Muscle of leg (tissue), 11 donors: ENCODE data around the gene ELAVL3. TPM values are rescaled to one million over a fixed set of nuclear protein-coding genes. Genes with fewer than 3 reads are reported as not detected.
A peak's percentile ranks its signal among the peaks of the same experiment; 100 is the strongest.
"Not testable (repeated sequence)": the region's sequence is repeated elsewhere in the genome, so short reads cannot be mapped to it uniquely, and the experiment has no call there.

Experiments used
- DNase-seq: peaks from one replicate; pipeline ENCODE4 v3.0.0; 2013
- H3K27ac ChIP-seq: one replicate; pipeline ENCODE4 v1.5.1; 2013; ENCODE audit warnings: mild to moderate bottlenecking, low read length, control low read depth
- H3K27me3 ChIP-seq: one replicate; pipeline ENCODE4 v1.6.1; 2013; ENCODE audit warnings: low read length; ENCODE audit not compliant: control insufficient read depth, insufficient read depth
- H3K36me3 ChIP-seq: one replicate; pipeline ENCODE4 v1.6.1; 2013; ENCODE audit warnings: low read length; ENCODE audit not compliant: control insufficient read depth, insufficient read depth
- H3K4me1 ChIP-seq: one replicate; pipeline ENCODE4 v1.6.1; 2013; ENCODE audit warnings: low read length; ENCODE audit not compliant: control insufficient read depth, insufficient read depth
- H3K4me3 ChIP-seq: one replicate; pipeline ENCODE4 v1.5.1; 2013; ENCODE audit warnings: low read length, control low read depth
- H3K9me3 ChIP-seq: replicated peaks from 2 replicates; pipeline ENCODE4 v1.6.1; 2013; ENCODE audit warnings: low read depth, low read length; ENCODE audit not compliant: control insufficient read depth
- WGBS: methylation state at CpG from one replicate; pipeline ENCODE4 v1.1.5; 2013; ENCODE audit warnings: missing lambda C conversion rate; ENCODE audit not compliant: insufficient coverage; 5-methylcytosine and 5-hydroxymethylcytosine counted together
- polyA plus RNA-seq, 8 donors: library from polyadenylated mRNA; unstranded; fragments of 120-200 nt; gene quantifications; one replicate each; pipeline versions ENCODE4 v1.2.1 to v1.2.3, GENCODE V29; 2013; ENCODE audit warnings: inconsistent platforms in 1 of 8, low replicate concordance in 1 of 8; ENCODE audit not compliant: insufficient read length in 8 of 8, insufficient read depth in 1 of 8
- total RNA-seq: library from RNA; stranded (reverse); fragments of 120-200 nt; gene quantifications from one replicate; pipeline ENCODE4 v1.2.4, GENCODE V29; 2013

The ELAVL3 gene
- total and polyA plus RNA-seq, 9 donors = 0.05 to 0.16 (median 0.09) TPM; not detected in 2

- H3K4me1 ChIP-seq, H3K27me3 ChIP-seq: not testable (repeated sequence)
These were observed 21.9 kb downstream of the ELAVL3 start for GRCh38 chr19:11458912-11459311.

DNA sequence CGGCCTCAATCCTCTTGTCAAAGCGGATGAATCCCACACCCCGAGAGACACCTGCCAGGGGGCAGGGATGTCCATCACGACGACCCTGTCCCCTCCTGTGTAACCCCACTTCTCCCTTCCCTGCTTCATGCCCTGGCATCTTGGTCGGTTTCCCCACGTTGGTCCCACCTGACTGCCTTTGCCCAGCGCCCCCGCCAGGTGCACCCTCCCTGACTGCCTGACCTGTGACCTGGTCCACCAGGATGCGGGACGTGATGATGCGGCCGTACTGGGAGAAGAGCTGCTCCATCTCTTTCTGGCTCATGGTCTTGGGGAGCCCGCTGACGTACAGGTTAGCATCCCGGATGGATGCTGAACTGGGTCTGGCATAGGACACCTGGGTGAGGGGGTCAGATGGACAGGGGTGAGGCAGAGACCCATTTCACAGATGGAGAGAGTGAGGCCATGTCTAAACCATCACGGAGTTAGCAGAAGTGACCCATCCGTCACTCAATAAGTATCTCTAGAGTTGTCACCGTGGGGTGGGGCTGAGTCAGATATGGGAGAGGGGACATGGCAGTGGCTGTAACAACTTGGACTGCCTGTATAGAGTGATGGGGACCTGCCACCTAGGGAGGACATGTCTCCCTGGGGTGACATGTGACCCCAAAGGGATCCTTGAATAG is 22.5 kb downstream of the ELAVL3 start:
- WGBS = 82% methylated on average over 16 of the region's 19 CpGs
- no peak for DNase-seq

More at GRCh38 chr19:11458912-11459311, 21.9 kb downstream of the ELAVL3 start:
- H3K27ac ChIP-seq, H3K9me3 ChIP-seq, H3K4me3 ChIP-seq, DNase-seq, H3K36me3 ChIP-seq: not testable (repeated sequence)
- 90% methylated on average over 4 of the region's 11 CpGs for WGBS

DNA sequence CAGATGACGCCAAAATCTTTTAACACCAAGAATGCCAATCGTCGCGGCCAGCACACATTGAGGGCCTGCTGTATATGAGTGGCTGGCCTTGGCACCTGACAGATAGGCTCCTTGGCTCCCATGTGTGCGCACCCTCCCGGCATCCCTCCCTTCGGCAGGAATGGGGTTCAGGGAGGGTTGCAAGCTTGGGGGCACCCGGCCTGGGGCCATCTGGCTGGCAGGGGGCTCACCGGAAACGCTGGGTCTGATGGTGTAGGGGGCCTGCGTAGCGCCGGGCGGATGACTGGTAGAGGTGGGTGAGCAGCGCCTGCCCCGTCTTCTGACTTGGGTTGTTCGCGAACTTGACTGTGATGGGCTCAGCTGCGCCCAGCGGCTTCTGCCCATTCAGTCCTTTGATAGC is 23.0 kb downstream of the ELAVL3 start:
- WGBS = 82% methylated on average over 16 of the region's 20 CpGs
- no peak for DNase-seq
- no peaks in the 10 kb centered on the region for H3K9me3 ChIP-seq
- H3K27ac ChIP-seq = no peak overlapping the region
- no peaks in the 10 kb centered on the region for H3K4me1 ChIP-seq
- H3K36me3 ChIP-seq = no peaks in the 10 kb centered on the region
- H3K27me3 ChIP-seq = peaks cover 2% of the 10 kb centered on the region
- no peak overlapping the region for H3K4me3 ChIP-seq

More for the DNA sequence above, 22.5 kb downstream of the ELAVL3 start:
- Histone ChIP-seq H3K4me1 (no peaks in the 10 kb centered on the region), H3K27me3 (peaks cover 2% of the 10 kb centered on the region), H3K27ac (no peak overlapping the region), H3K36me3 (no peaks in the 10 kb centered on the region), H3K4me3 (no peak overlapping the region), H3K9me3 (no peaks in the 10 kb centered on the region)

DNA sequence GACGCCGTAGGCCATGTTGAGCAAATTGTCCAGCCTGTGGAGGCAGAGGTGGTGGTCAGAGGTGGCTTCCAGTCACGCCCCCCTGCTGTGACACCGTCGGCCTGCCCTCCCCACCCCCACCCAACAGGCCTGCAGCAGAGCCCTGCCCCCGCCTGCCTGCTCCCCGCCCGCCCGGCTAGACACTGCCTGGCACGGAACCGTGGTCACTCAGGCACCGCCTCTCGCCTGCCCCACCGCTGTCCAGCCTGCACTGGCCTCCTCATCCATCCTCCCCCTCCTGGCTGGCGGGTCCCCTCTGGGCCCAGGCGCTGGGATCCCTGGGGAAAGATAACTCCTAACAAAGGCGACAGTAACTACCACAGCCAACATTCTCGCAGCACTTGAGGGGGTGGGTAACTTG is 23.7 kb downstream of the ELAVL3 start:
- no peaks in the 10 kb centered on the region for H3K9me3 ChIP-seq
- 15% methylated on average over 9 of the region's 18 CpGs for WGBS
- no peak overlapping the region for H3K27ac ChIP-seq
- no peak overlapping the region for H3K4me3 ChIP-seq
- H3K27me3 ChIP-seq = peaks cover 2% of the 10 kb centered on the region
- H3K4me1 ChIP-seq = no peaks in the 10 kb centered on the region
- no peak for DNase-seq
- H3K36me3 ChIP-seq = no peaks in the 10 kb centered on the region

GRCh38 chr19:11456659-11457058 is 24.2 kb downstream of the ELAVL3 start:
- Histone ChIP-seq H3K36me3 (no peaks in the 10 kb centered on the region), H3K27me3 (peaks cover 2% of the 10 kb centered on the region), H3K9me3 (no peaks in the 10 kb centered on the region), H3K4me1 (peaks cover 3% of the 10 kb centered on the region), H3K27ac (no peak overlapping the region), H3K4me3 (no peak overlapping the region)
- WGBS = 91% methylated on average over 5 of the region's 7 CpGs
- no peak for DNase-seq

- not testable (repeated sequence) for DNase-seq, H3K4me1 ChIP-seq, H3K27ac ChIP-seq, H3K4me3 ChIP-seq, H3K36me3 ChIP-seq, H3K9me3 ChIP-seq, H3K27me3 ChIP-seq
- no CpG with 5 or more reads among the region's 9 CpGs for WGBS
These were observed 25.7 kb downstream of the ELAVL3 start for GRCh38 chr19:11455233-11455554.

DNA sequence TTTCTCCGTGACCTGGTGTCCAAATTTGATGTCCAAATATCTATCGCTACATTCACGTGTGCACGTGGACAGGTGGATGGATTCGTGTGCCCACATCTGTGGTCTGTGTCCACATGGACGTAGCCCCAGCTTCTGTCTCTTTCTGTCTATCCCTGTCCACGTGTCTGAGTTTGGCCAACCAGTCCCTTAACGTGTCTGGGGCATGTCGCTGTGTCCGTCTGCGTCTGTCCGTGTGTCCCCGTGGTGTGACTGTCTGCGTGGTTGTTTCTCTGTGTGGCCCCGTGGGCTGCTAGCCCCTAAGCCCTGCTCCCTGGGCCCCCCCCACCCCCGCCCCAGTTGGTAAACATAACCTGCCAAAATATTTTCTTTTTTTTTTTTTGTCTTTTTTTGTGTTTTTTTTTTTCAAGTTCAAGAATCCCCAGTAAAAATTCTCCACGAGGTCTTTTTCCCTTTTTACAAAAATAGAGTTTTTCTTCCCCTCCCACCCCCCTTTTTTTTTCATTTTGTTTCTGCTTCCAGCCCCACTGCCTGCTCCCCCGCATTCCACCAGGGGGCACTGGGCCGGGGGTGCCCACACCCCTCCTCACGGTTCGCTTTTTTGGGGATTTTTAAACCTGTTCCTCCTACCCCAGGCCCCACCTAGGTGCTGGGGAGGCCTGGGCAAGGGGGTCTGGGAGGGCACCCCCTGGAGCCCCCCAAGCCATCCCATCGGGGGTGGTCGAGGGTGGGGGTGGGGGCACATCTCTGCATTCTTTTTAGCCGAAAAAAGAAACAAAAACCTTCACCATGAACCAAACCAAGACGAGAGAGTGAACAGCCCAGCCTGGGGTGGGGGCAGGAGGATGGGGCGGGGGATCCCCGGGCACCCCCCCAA is 27.1 kb downstream of the ELAVL3 start:
- peaks cover 2% of the 10 kb centered on the region for H3K27me3 ChIP-seq
- H3K9me3 ChIP-seq = no peaks in the 10 kb centered on the region
- H3K4me3 ChIP-seq = no peak overlapping the region
- H3K36me3 ChIP-seq = peaks cover 13% of the 10 kb centered on the region
- peaks cover 6% of the 10 kb centered on the region for H3K4me1 ChIP-seq
- no peak for DNase-seq
- 63% methylated on average over 14 of the region's 27 CpGs for WGBS
- no peak overlapping the region for H3K27ac ChIP-seq

DNA sequence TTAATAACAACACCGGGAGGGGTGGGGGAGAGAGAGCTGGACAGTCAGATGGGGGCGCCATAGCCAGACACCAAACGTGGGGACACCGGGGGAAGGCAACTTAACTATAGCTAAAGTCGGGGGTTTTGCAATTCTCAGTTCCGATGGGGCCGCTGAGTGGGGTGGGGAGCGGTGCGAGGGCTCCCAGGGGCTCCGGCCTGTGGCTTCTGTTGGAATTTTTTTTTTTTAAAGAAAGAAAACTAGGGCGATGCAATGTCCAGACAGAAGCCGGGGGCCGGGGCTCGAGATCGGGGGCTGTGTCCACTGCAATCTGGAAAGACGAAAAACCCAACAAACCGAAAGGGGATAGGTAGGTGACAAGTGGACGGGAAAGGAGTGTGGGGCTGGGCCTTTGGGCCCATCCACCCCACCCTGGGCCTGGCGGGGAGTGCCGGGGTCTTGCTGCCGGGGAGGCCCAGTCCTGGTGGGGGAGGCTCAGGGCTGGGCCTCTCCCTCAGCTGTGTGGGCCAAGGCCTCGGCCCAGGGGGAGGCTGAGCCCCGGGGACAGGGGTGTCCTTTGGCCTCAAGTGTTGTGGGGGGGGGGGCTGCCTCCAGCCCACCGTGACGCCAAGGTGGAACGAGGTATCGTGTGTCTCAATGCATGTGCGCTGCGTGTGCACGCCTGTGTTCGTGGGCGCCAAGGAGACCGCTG is 28.1 kb downstream of the ELAVL3 start:
- no peak for DNase-seq
- H3K4me1 ChIP-seq = peaks cover 6% of the 10 kb centered on the region
- no peak overlapping the region for H3K4me3 ChIP-seq
- H3K36me3 ChIP-seq = peaks cover 22% of the 10 kb centered on the region
- no peaks in the 10 kb centered on the region for H3K27me3 ChIP-seq
- no peak overlapping the region for H3K27ac ChIP-seq
- WGBS = 63% methylated on average over 19 of the region's 33 CpGs
- no peaks in the 10 kb centered on the region for H3K9me3 ChIP-seq

DNA sequence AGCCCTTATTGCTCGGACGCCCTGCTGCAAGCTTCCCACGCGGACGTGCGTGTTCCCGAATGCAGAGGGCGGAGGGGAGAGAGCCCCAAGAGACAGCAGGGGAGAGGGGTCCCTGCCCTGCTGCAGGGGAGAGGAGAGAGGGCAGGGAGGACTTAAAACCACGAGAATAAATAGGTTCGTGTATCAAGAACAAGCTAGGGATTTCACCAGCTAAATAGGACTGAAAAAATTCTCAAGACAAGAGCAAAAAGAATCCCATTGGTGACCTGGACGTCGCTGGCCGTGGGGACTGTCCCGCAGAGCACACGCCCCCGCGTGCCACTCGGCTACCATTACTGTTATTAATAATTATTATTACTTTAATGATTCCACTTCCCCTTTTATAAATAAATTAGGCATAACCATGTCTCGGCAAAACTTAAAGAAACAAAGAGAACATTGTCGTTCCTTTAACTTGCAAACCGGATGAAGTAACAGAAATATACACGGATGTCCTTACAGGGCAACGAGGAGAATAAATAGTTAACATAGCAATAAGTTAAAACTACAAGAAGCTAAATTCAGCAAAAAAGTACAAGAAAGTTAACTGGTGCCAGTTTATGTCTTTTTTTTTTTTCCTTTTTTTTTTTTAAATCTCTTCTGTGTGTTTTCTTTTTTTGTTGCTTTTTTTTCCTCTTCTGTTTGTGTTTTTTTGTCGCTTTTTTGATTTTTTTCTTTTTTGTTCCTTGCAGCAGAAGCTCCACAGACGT is 28.8 kb downstream of the ELAVL3 start:
- H3K9me3 ChIP-seq = no peaks in the 10 kb centered on the region
- H3K4me3 ChIP-seq = no peak overlapping the region
- peaks cover 29% of the 10 kb centered on the region for H3K36me3 ChIP-seq
- H3K27me3 ChIP-seq = no peaks in the 10 kb centered on the region
- DNase-seq = peak; percentile 40
- 22% methylated on average over 4 of the region's 25 CpGs for WGBS
- no peak overlapping the region for H3K27ac ChIP-seq
- peaks cover 6% of the 10 kb centered on the region for H3K4me1 ChIP-seq
